ENCODE results near the gene CHCHD6. TPM values are rescaled to one million over a fixed set of nuclear protein-coding genes. Genes with fewer than 3 reads are reported as not detected.

Gene CHCHD6
- total RNA-seq, 4 donors from 2014 or later, result 7.5 to 21.9 (median 16.3) TPM

DNA sequence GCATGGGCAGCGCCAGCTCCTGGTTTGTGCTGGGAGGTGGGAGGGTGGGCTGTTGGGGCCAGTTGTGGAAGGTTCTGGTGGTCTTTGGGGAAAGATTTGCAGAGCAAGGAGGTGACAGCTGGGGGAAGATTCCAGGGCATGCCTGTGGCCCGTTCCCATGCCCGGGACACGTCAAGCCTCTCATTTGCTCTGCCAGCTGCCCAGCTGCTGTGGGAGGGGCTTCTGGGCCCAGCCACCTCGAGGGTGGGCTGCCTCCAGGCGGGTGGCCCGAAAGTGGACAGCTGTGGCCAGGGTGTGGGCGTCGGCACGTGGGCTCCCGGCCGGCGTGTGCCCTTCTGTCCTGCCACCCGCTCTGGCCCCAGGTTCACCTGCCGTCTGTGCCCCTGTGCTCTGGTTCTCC, 296.1 kb downstream of the CHCHD6 start:
- no peak overlapping the region for H3K27ac ChIP-seq
- H3K4me1 ChIP-seq, result peaks cover 13 to 77% (median 38%) of the 10 kb centered on the region in 3 donors
- no peaks in the 10 kb centered on the region for H3K9me3 ChIP-seq
- no peak for DNase-seq
- no peak overlapping the region for H3K4me3 ChIP-seq
- WGBS, 2 donors, result 39% methylated on average over 4 of the region's 15 CpGs; no CpG with 5 or more reads in 1 of the 2 donors
- TF ChIP-seq POLR2A (IDR thresholded peaks at IDR 0.05) (no peak), CTCF (IDR thresholded peaks at IDR 0.05) (no peak)
- no peaks in the 10 kb centered on the region for H3K27me3 ChIP-seq
- intact Hi-C loops (cut with DNase I), result no loop called here
- peaks cover 0 to 22% (median 0%) of the 10 kb centered on the region in 3 donors for H3K36me3 ChIP-seq

DNA sequence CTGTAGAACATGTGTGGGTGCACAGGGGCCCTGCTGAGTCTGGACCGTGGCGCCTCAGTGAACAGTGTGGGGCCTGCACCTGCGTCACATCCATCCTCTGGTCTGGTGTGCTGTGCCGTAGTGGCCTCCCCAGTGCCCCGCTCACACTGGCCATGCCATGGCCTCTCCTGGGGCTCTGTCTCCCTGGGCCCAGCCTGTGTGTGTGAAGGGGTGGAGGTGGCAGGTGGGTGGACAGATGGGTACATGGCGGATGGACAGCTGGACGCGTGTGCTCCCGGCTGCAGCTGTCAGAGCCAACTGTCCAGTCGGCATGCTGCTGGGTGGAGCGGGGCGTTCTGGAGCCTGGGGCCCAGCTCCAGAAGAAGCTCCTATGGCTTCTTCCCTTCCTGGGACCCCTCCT, 296.7 kb downstream of the CHCHD6 start:
- 78 to 100% methylated on average over 2 to 3 of the region's 12 CpGs for WGBS, 2 donors
- no peaks in the 10 kb centered on the region for H3K27me3 ChIP-seq
- H3K27ac ChIP-seq, result no peak overlapping the region
- no peak for TF ChIP-seq CTCF (IDR thresholded peaks at IDR 0.05)
- no peak for TF ChIP-seq POLR2A (IDR thresholded peaks at IDR 0.05)
- intact Hi-C loops (cut with DNase I), result no loop called here
- H3K9me3 ChIP-seq, result no peaks in the 10 kb centered on the region
- no peak overlapping the region for H3K4me3 ChIP-seq
- H3K36me3 ChIP-seq, result peaks cover 0 to 22% (median 0%) of the 10 kb centered on the region in 3 donors
- H3K4me1 ChIP-seq, result peaks cover 9 to 70% (median 32%) of the 10 kb centered on the region in 3 donors
- no peak for DNase-seq

DNA sequence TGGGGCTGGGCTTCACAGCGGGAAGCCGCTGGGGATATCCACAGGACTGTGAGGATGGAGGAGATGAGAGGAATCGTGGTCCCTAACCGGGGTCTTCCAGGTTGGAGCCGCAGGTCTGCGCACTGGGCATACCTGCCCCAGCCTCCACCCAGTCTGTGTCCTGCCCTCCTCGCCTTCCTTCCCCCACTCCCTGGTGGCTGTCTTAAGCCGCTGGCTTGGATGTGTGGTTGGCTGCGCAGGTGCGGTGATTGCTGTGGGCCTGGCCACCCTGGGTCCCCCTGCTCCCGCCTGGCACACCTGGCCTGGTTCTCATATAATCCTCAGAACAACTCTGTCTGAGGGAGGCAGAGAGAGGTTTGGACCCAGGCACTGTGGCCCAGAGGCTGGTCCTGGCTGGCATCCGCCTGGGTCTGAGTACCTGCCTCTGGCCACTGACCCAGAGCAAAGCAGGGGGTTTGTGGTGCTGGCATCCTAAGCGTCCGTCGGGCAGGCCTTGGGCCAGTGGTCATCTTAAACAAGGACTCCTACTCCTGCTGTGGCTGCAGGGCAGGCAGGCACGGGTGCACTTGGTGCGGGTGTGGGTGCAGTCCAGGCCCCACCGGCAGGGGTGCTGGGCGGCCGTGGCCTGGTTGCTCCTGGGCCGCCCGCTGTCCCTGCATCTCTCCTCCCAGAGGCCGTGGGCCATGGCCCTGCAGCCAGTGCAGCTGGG, 297.6 kb downstream of the CHCHD6 start:
- no peak for DNase-seq
- intact Hi-C loops (cut with DNase I), result no loop called here
- Histone ChIP-seq H3K36me3 (peaks cover 0 to 17% (median 0%) of the 10 kb centered on the region in 3 donors), H3K4me1 (peaks cover 9 to 66% (median 38%) of the 10 kb centered on the region in 3 donors), H3K27ac (peak overlapping the region in 3 of 4 donors; percentile 56 to 87 (median 79)), H3K27me3 (no peaks in the 10 kb centered on the region), H3K4me3 (peak overlapping the region in 1 of 4 donors; percentile 31), H3K9me3 (no peaks in the 10 kb centered on the region)
- WGBS, 2 donors, result 93% methylated on average over 6 to 10 of the region's 23 CpGs
- TF ChIP-seq CTCF (IDR thresholded peaks at IDR 0.05), result peak in 1 of 6 experiments; percentile 7
- peak in 1 of 4 donors; percentile 19 for TF ChIP-seq POLR2A (IDR thresholded peaks at IDR 0.05)

GRCh38 chr3:127002195-127003174, 298.4 kb downstream of the CHCHD6 start:
- no peaks in the 10 kb centered on the region for H3K9me3 ChIP-seq
- intact Hi-C loops (cut with DNase I), result no loop called here
- no peaks in the 10 kb centered on the region for H3K27me3 ChIP-seq
- peaks cover 0 to 10% (median 0%) of the 10 kb centered on the region in 3 donors for H3K36me3 ChIP-seq
- TF ChIP-seq POLR2A (IDR thresholded peaks at IDR 0.05) (peak in 1 of 4 donors; percentile 20), CTCF (IDR thresholded peaks at IDR 0.05) (peak in 2 of 6 experiments; percentile 13 to 31)
- WGBS, 2 donors, result 40 to 51% methylated on average over 9 to 11 of the region's 26 CpGs
- no peak for DNase-seq
- H3K4me3 ChIP-seq, result peak overlapping the region in 1 of 4 donors; percentile 31
- H3K4me1 ChIP-seq, result peaks cover 9 to 66% (median 38%) of the 10 kb centered on the region in 3 donors
- H3K27ac ChIP-seq, result peak overlapping the region; percentile 30 to 87 (median 68)
